OCI-LY3 (cell line): ENCODE results near the gene BORCS8.

ENCODE experiments used
- CTCF ChIP-seq: fragments of 200-600, 300-600 bp; sonication (generic); IDR thresholded peaks from 2 replicates; pipeline ENCODE4 v1.5.1; 2014; ENCODE audit warnings: antibody characterized with exemption, low read length, low read depth
- EZH2phosphoT487 ChIP-seq: fragments of 200-600 bp; shearing (Covaris generic); IDR thresholded peaks from 2 replicates; pipeline ENCODE4 v1.6.1; 2018; ENCODE audit warnings: antibody characterized with exemption, mixed run types, low read depth

DNA sequence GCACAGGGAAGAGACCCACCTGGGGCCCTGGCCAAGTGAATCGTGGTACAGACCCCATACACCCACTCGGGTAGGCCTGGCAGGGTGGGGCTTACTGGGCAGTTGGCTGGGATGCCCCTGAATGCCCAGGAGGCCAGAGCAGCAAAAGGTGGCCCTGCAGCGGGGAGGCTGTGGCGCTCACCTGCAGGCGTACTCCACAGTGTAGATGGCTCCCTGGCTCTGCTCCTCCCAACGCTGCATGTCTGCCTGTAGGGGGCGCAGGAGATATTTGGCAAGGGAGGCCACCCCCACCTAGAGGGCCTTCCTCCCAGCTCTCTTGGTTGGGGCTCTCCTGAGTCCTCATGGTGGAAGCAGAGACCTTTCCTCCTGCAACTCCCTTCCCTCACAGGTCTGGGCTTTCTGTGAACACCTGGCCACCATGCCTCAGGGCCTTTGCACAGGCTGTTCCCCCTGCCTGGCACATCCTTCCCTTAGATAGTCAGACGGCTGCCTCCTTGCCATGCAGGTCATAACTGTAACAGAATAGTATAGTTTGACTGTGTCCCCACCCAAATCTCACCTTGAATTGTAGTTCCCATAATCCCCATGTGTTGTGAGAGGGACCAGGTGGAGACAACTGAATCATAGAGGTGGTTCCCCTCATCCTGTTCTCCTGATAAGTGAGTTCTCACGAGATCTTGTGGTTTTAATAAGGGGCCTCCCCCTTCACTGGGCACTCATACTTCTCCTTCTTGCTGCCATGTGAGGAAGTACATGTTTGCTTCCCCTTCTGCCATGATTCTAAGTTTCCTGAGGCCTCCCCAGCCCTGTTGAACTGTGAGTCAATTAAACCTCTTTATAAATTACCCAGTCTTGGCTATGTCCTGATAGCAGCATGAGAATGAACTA, 5.9 kb downstream of the BORCS8 start:
- peak; percentile 53 for TF ChIP-seq CTCF
- no peak for TF ChIP-seq EZH2phosphoT487
